GM12878 (cell line): ENCODE data around the gene TULP4. TPM values are rescaled to one million over a fixed set of nuclear protein-coding genes. Genes with fewer than 3 reads are reported as not detected.

Experiments
- ATAC-seq: fragments of 200-7000 bp; cut with Tn5 transposase; 3 replicates; pipeline ENCODE4 v1.9.1; 2020; ENCODE audit warnings: mild to moderate bottlenecking, moderate library complexity
- BruUV-seq: library from RNA; stranded (reverse); fragments of 400-500 nt; replicated peaks from 2 replicates; lab custom pipeline; 2021; lab: Mats Ljungman, UMichigan
- CTCF ChIA-PET: fragments of 300-600 bp; sonication (Branson Sonifier 250); formaldehyde crosslinking; extraction: SDS; loops from one replicate; lab custom pipeline; 2021; ENCODE audit warnings: inconsistent platforms; lab: Yijun Ruan, JAX
- POLR2A ChIA-PET: fragments of 350-600 bp; formaldehyde crosslinking; extraction: SDS; loops from one replicate; lab custom pipeline; 2021; ENCODE audit warnings: inconsistent platforms; lab: Charles Lee
- RAD21 ChIA-PET: fragments of 300-600 bp; sonication (Branson Sonifier 250); formaldehyde crosslinking; loops from one replicate; lab custom pipeline; 2023; ENCODE audit warnings: antibody characterized with exemption; ENCODE audit not compliant: unreplicated experiment; lab: Charles Lee
- SMC1A ChIA-PET: fragments of 300-600 bp; sonication (Branson Sonifier 250); formaldehyde crosslinking; loops from one replicate; lab custom pipeline; 2023; ENCODE audit not compliant: unreplicated experiment, uncharacterized antibody; lab: Charles Lee
- DNase-seq: peaks from one replicate; pipeline ENCODE4 v3.0.0-alpha.2; 2011; ENCODE audit warnings: low read depth, low spot score
- FAIRE-seq: peaks from 3 replicates; lab custom pipeline; 2011; peaks lifted over from hg19 to GRCh38; lab: Jason Lieb, UNC
- H2AFZ ChIP-seq: 2 replicates; pipeline ENCODE4 v1.6.0; 2011; ENCODE audit warnings: low read depth, low read length, control low read depth; ENCODE audit not compliant: control insufficient read depth
- H3K27ac ChIP-seq: 2 replicates; pipeline ENCODE4 v1.5.1; 2011; ENCODE audit warnings: control low read depth; ENCODE audit not compliant: control insufficient read depth, insufficient read depth
- H3K27me3 ChIP-seq, 2 experiments: replicated peaks in 1 of 2; 2 replicates each; pipeline versions ENCODE4 v1.6.0 to v1.6.1; 2011; ENCODE audit warnings: low read length in 1 of 2; ENCODE audit not compliant: control insufficient read depth in 2 of 2, insufficient read depth in 2 of 2
- H3K36me3 ChIP-seq, 2 experiments: 2 replicates each; pipeline ENCODE4 v1.5.1; 2011; ENCODE audit warnings: low read length in 1 of 2; ENCODE audit not compliant: control insufficient read depth in 2 of 2, insufficient read depth in 2 of 2
- H3K4me1 ChIP-seq: 2 replicates; pipeline ENCODE4 v1.6.1; 2011; ENCODE audit warnings: mild to moderate bottlenecking, low read length, moderate library complexity, mixed read lengths; ENCODE audit not compliant: control insufficient read depth, insufficient read depth
- H3K4me2 ChIP-seq: 2 replicates; pipeline ENCODE4 v1.6.0; 2011; ENCODE audit warnings: control low read depth; ENCODE audit not compliant: control insufficient read depth, insufficient read depth
- H3K4me3 ChIP-seq: fragments of 200-600 bp; sonication (generic); 2 replicates; pipeline ENCODE4 v1.5.1; 2016
- H3K79me2 ChIP-seq: 2 replicates; pipeline ENCODE4 v1.6.0; 2011; ENCODE audit warnings: low read length; ENCODE audit not compliant: control insufficient read depth, insufficient read depth
- H3K9ac ChIP-seq: 2 replicates; pipeline ENCODE4 v1.8.0; 2011; ENCODE audit warnings: low read length, control low read depth, mixed read lengths; ENCODE audit not compliant: control insufficient read depth, insufficient read depth
- H3K9me3 ChIP-seq: replicated peaks from 3 replicates; pipeline ENCODE4 v1.5.1; 2011; ENCODE audit warnings: mild to moderate bottlenecking, low read length; ENCODE audit not compliant: control insufficient read depth, insufficient read depth
- H4K20me1 ChIP-seq: 2 replicates; pipeline ENCODE4 v1.6.0; 2011; ENCODE audit not compliant: control insufficient read depth, insufficient read depth
- CHD4 ChIP-seq: fragments of 200-600 bp; sonication (generic); IDR thresholded peaks from 2 replicates; pipeline ENCODE4 v1.6.1; 2016; ENCODE audit warnings: mild to moderate bottlenecking
- CREB1 ChIP-seq: IDR thresholded peaks from 2 replicates; pipeline ENCODE4 v1.6.1; 2012; ENCODE audit warnings: low read depth, mild to moderate bottlenecking, inconsistent platforms
- ETV6 ChIP-seq, 2 experiments: fragments of 450-650 bp in 1 of 2; IDR thresholded peaks in 1 of 2; conservative IDR thresholded peaks in 1 of 2; 2 replicates each; pipeline ENCODE4 v1.6.1; 2014; ENCODE audit warnings: antibody characterized with exemption in 1 of 2, borderline replicate concordance in 1 of 2, low read depth in 1 of 2, mild to moderate bottlenecking in 1 of 2, moderate library complexity in 1 of 2
- HDAC6 ChIP-seq: fragments of 200-600 bp; sonication (generic); IDR thresholded peaks from one replicate; pipeline ENCODE4 v1.8.0; 2017; ENCODE audit warnings: antibody characterized with exemption; ENCODE audit not compliant: unreplicated experiment
- MAX ChIP-seq: IDR thresholded peaks from 2 replicates; pipeline ENCODE4 v1.6.1; 2012; ENCODE audit warnings: low read depth, low read length, improper control_type of control experiment
- PAX5 ChIP-seq: IDR thresholded peaks from 2 replicates; pipeline ENCODE4 v1.6.1; 2011; ENCODE audit warnings: low read depth, low read length, borderline replicate concordance
- RCOR1 ChIP-seq: conservative IDR thresholded peaks from 2 replicates; pipeline ENCODE4 v1.6.1; 2012; ENCODE audit warnings: low read depth, low read length, improper control_type of control experiment
- REST ChIP-seq: IDR thresholded peaks from 2 replicates; pipeline ENCODE4 v1.6.1; 2012; ENCODE audit warnings: mild to moderate bottlenecking, low read depth, low read length
- SMAD5 ChIP-seq: IDR thresholded peaks from 2 replicates; pipeline ENCODE4 v1.6.1; 2016; ENCODE audit warnings: antibody characterized with exemption, low read depth
- SPI1 ChIP-seq: IDR thresholded peaks from 2 replicates; pipeline ENCODE4 v1.6.1; 2011; ENCODE audit warnings: low read depth, mild to moderate bottlenecking, low read length, moderate library complexity, borderline replicate concordance; ENCODE audit not compliant: insufficient read depth
- STAT3 ChIP-seq: IDR thresholded peaks from 2 replicates; pipeline ENCODE4 v1.6.1; 2011; ENCODE audit warnings: low read depth, low read length, improper control_type of control experiment
- WGBS: methylation state at CpG from one replicate; pipeline ENCODE4 v1.1.6; 2016; ENCODE audit warnings: low lambda C conversion rate; ENCODE audit not compliant: insufficient replicate concordance, insufficient coverage; ENCODE audit errors: missing lambda C conversion rate; 5-methylcytosine and 5-hydroxymethylcytosine counted together
- in situ Hi-C: fragments of 300-500 bp; cut with MboI; formaldehyde crosslinking; loops from 9 replicates; pipeline ENCODE4 v1.14.3; 2018; ENCODE audit warnings: mixed read lengths
- intact Hi-C: fragments of 100-400 bp; cut with micrococcal nuclease; formaldehyde crosslinking; loops from one replicate; pipeline ENCODE4 v1.14.2; 2022; ENCODE audit not compliant: unreplicated experiment
- polyA plus RNA-seq, 11 experiments: library from polyadenylated mRNA; depleted of rRNA in 4 of 11; unstranded in 6 of 11; stranded (reverse) in 5 of 11; fragments of >200 nt; fragmentation: Nextera tagmentation in 4 of 11; fragmentation: Illumina TruSeq in 1 of 11; extraction: Ambion mirVana in 4 of 11; extraction: Trizol in 1 of 11; gene quantifications; 1 replicate in 1 of 11; 2 replicates in 10 of 11; pipeline versions ENCODE4 v1.2.1 to v1.2.3, GENCODE V29; 2011 to 2016; ENCODE audit warnings: inconsistent platforms in 2 of 11, missing spikeins in 2 of 11, low read depth in 1 of 11
- total RNA-seq, 4 experiments: library from RNA; depleted of rRNA in 3 of 4; stranded (reverse); fragments of >200 nt in 3 of 4; fragmentation: Illumina TruSeq in 1 of 4; extraction: Trizol in 1 of 4; gene quantifications; 2 replicates each; pipeline versions ENCODE4 v1.2.1 to v1.2.3, GENCODE V29; 2013 to 2021
- TF ChIP-seq, protein P1 (sequence below): IDR thresholded peaks from 2 replicates; pipeline ENCODE4 v1.6.1; 2011; ENCODE audit warnings: mild to moderate bottlenecking, low read depth, low read length, moderate library complexity; ENCODE audit not compliant: insufficient replicate concordance
- TF ChIP-seq, protein P2 (sequence below): fragments of 450-650 bp; IDR thresholded peaks from 2 replicates; pipeline ENCODE4 v1.6.1; 2017; ENCODE audit warnings: mild to moderate bottlenecking

TULP4 gene
- total and polyA plus RNA-seq, 10 of the 15 experiments (the other 5 are each of a cell fraction or from before 2014, with no cell fraction given), result 0.73 to 31.8 (median 14.0) TPM

GRCh38 chr6:158467923-158468322 lies 155.7 kb downstream of the TULP4 start:
- Histone ChIP-seq H3K9ac (no peak overlapping the region), H3K79me2 (no peaks in the 10 kb centered on the region), H2AFZ (no peak overlapping the region), H3K36me3 (peaks cover 0 to 11% of the 10 kb centered on the region in 2 experiments; a peak in 2 of 4 replicates), H3K9me3 (no peaks in the 10 kb centered on the region), H3K4me2 (no peak overlapping the region), H4K20me1 (no peaks in the 10 kb centered on the region), H3K4me3 (no peak overlapping the region), H3K27ac (no peak overlapping the region), H3K4me1 (peaks cover 3% of the 10 kb centered on the region), H3K27me3 (no peaks in the 10 kb centered on the region)
- ChIA-PET RAD21 (interaction anchor here (1.2 kb wide), 1 partner anchor 224 kb away, joined by 4 read pairs; no protein-coding TSS in a partner anchor), SMC1A (interaction anchor here (1.2 to 1.6 kb wide), 2 partner anchors 9 to 247 kb away, joined by 3 to 7 read pairs; no protein-coding TSS in a partner anchor), POLR2A (no interaction called here), CTCF (interaction anchor here (0.9 to 1.0 kb wide), 3 partner anchors 51 to 248 kb away, joined by 3 to 6 read pairs (median 5); no protein-coding TSS in a partner anchor)
- in situ Hi-C loops, result no loop called here
- no peak for FAIRE-seq
- 95% methylated on average over 6 of the region's 6 CpGs for WGBS
- no peak for ATAC-seq
- no TSS peak for BruUV-seq
- intact Hi-C loops, result no loop called here
- TF ChIP-seq CHD4 (no peak), HDAC6 (no peak), RCOR1 (no peak), ETV6 (conservative IDR thresholded peaks at IDR 0.05 in 1 of 2, IDR thresholded peaks at IDR 0.05 in 1 of 2; ENCODE audit: borderline replicate concordance in 1 of 2, low read depth in 1 of 2) (no peak), SMAD5 (no peak), PAX5 (no peak), MAX (no peak), SPI1 (no peak), REST (no peak), CREB1 (no peak), STAT3 (no peak)
- TF ChIP-seq, protein P1, sequence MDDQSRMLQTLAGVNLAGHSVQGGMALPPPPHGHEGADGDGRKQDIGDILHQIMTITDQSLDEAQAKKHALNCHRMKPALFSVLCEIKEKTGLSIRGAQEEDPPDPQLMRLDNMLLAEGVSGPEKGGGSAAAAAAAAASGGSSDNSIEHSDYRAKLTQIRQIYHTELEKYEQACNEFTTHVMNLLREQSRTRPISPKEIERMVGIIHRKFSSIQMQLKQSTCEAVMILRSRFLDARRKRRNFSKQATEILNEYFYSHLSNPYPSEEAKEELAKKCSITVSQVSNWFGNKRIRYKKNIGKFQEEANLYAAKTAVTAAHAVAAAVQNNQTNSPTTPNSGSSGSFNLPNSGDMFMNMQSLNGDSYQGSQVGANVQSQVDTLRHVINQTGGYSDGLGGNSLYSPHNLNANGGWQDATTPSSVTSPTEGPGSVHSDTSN, result no peak
- TF ChIP-seq, protein P2, sequence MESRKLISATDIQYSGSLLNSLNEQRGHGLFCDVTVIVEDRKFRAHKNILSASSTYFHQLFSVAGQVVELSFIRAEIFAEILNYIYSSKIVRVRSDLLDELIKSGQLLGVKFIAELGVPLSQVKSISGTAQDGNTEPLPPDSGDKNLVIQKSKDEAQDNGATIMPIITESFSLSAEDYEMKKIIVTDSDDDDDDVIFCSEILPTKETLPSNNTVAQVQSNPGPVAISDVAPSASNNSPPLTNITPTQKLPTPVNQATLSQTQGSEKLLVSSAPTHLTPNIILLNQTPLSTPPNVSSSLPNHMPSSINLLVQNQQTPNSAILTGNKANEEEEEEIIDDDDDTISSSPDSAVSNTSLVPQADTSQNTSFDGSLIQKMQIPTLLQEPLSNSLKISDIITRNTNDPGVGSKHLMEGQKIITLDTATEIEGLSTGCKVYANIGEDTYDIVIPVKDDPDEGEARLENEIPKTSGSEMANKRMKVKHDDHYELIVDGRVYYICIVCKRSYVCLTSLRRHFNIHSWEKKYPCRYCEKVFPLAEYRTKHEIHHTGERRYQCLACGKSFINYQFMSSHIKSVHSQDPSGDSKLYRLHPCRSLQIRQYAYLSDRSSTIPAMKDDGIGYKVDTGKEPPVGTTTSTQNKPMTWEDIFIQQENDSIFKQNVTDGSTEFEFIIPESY, result no peak
- no peak for DNase-seq
